Panc1 (cell line): ENCODE measurements around the gene PSMB5.

Experiments
- CTCF ChIP-seq: fragments of 450-650 bp; IDR thresholded peaks from 2 replicates; pipeline ENCODE4 v1.5.1; 2017; ENCODE audit warnings: mild to moderate bottlenecking
- POLR2AphosphoS5 ChIP-seq: IDR thresholded peaks from 2 replicates; pipeline ENCODE4 v1.6.1; 2012; ENCODE audit warnings: mild to moderate bottlenecking, low read depth, low read length, moderate library complexity
- REST ChIP-seq, 2 experiments: IDR thresholded peaks; 2 replicates each; pipeline ENCODE4 v1.6.1; 2011 to 2012; ENCODE audit warnings: low read depth in 2 of 2, control low read depth in 1 of 2, low read length in 1 of 2, mild to moderate bottlenecking in 1 of 2, moderate library complexity in 1 of 2; ENCODE audit not compliant: insufficient read depth in 1 of 2

- TF ChIP-seq POLR2AphosphoS5 (no peak), CTCF (no peak), REST (IDR thresholded peaks at IDR 0.05; ENCODE audit: insufficient read depth in 1 of 2, low read depth in 2 of 2, low read length in 1 of 2) (no peak)
Observed at GRCh38 chr14:23080474-23080873, 45.8 kb upstream of the PSMB5 start.
